ENCODE results near the gene DOC2A.

The DOC2A gene

DNA sequence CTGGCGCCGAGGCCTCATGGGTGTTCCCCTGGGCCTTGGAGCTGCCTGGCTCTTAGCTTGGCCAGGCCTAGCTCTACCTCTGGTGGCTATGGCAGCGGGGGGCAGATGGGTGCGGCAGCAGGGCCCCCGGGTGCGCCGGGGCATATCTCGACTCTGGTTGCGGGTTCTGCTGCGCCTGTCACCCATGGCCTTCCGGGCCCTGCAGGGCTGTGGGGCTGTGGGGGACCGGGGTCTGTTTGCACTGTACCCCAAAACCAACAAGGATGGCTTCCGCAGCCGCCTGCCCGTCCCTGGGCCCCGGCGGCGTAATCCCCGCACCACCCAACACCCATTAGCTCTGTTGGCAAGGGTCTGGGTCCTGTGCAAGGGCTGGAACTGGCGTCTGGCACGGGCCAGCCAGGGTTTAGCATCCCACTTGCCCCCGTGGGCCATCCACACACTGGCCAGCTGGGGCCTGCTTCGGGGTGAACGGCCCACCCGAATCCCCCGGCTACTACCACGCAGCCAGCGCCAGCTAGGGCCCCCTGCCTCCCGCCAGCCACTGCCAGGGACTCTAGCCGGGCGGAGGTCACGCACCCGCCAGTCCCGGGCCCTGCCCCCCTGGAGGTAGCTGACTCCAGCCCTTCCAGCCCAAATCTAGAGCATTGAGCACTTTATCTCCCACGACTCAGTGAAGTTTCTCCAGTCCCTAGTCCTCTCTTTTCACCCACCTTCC is 23.3 kb downstream of the DOC2A start:
- Histone ChIP-seq H2BK12ac (ENCODE audit: low read length) (no peak overlapping the region), H3K9me3 (replicated peaks in 1 of 2; ENCODE audit: control insufficient read depth in 2 of 2, insufficient read depth in 1 of 2, low read depth in 1 of 2, low read length in 2 of 2) (no peaks in the 10 kb centered on the region), H2BK15ac (ENCODE audit: low read length) (no peak overlapping the region), H4K91ac (ENCODE audit: low read depth, low read length, poor library complexity) (no peak overlapping the region), H3K4me1 (ENCODE audit: control insufficient read depth in 2 of 2, insufficient read depth in 1 of 2, low read depth in 1 of 2, low read length in 2 of 2) (no peaks in the 10 kb centered on the region), H2AFZ (ENCODE audit: low read length) (no peak overlapping the region), H3K36me3 (replicated peaks in 1 of 2; ENCODE audit: control insufficient read depth in 2 of 2, insufficient read depth in 2 of 2, low read length in 2 of 2) (peaks cover 64 to 100% of the 10 kb centered on the region in 2 donors), H3K4me3 (ENCODE audit: low read length in 2 of 2) (no peak overlapping the region), H3K4me2 (ENCODE audit: insufficient read depth, low read length, poor library complexity, severe bottlenecking) (no peak overlapping the region), H2BK5ac (ENCODE audit: low read length) (no peak overlapping the region), H3K27me3 (ENCODE audit: control insufficient read depth in 3 of 3, insufficient read depth in 3 of 3, low read depth in 1 of 3, low read length in 3 of 3) (no peaks in the 10 kb centered on the region), H4K8ac (ENCODE audit: low read depth, low read length) (no peak overlapping the region), H3K4ac (ENCODE audit: low read length) (no peak overlapping the region), H3K79me1 (ENCODE audit: low read depth, low read length) (peaks cover 2% of the 10 kb centered on the region), H3K9ac (ENCODE audit: low read depth, low read length, poor library complexity) (no peak overlapping the region), H3K23ac (ENCODE audit: low read depth, low read length, poor library complexity) (no peak overlapping the region), H2BK120ac (ENCODE audit: low read depth, low read length) (no peak overlapping the region), H3K27ac (replicated peaks; ENCODE audit: low read length) (no peak overlapping the region), H3K18ac (ENCODE audit: low read length) (no peak overlapping the region), H2AK5ac (ENCODE audit: low read depth, low read length) (no peak overlapping the region), H3K14ac (ENCODE audit: low read length) (no peak overlapping the region)
- WGBS, 2 donors (ENCODE audit: extremely low coverage in 2 of 2, insufficient read length in 2 of 2, insufficient replicate concordance in 1 of 2) = no CpG with 5 or more reads among the region's 35 CpGs
- no peak for DNase-seq (ENCODE audit: low spot score)

DNA sequence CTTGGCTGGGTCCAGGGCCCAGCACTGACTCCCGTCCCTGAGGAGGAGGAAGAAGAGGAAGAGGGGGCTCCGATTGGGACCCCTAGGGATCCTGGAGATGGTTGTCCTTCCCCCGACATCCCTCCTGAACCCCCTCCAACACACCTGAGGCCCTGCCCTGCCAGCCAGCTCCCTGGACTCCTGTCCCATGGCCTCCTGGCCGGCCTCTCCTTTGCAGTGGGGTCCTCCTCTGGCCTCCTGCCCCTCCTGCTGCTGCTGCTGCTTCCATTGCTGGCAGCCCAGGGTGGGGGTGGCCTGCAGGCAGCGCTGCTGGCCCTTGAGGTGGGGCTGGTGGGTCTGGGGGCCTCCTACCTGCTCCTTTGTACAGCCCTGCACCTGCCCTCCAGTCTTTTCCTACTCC is 23.9 kb downstream of the DOC2A start:
- Histone ChIP-seq H2BK15ac (ENCODE audit: low read length) (no peak overlapping the region), H3K27ac (replicated peaks; ENCODE audit: low read length) (no peak overlapping the region), H3K14ac (ENCODE audit: low read length) (no peak overlapping the region), H3K36me3 (replicated peaks in 1 of 2; ENCODE audit: control insufficient read depth in 2 of 2, insufficient read depth in 2 of 2, low read length in 2 of 2) (peaks cover 66 to 100% of the 10 kb centered on the region in 2 donors), H4K8ac (ENCODE audit: low read depth, low read length) (no peak overlapping the region), H3K4me3 (ENCODE audit: low read length in 2 of 2) (no peak overlapping the region), H3K79me1 (ENCODE audit: low read depth, low read length) (peaks cover 2% of the 10 kb centered on the region), H4K91ac (ENCODE audit: low read depth, low read length, poor library complexity) (no peak overlapping the region), H3K4me1 (ENCODE audit: control insufficient read depth in 2 of 2, insufficient read depth in 1 of 2, low read depth in 1 of 2, low read length in 2 of 2) (no peaks in the 10 kb centered on the region), H2BK5ac (ENCODE audit: low read length) (no peak overlapping the region), H2BK120ac (ENCODE audit: low read depth, low read length) (no peak overlapping the region), H3K18ac (ENCODE audit: low read length) (no peak overlapping the region), H2BK12ac (ENCODE audit: low read length) (no peak overlapping the region), H2AFZ (ENCODE audit: low read length) (no peak overlapping the region), H3K23ac (ENCODE audit: low read depth, low read length, poor library complexity) (no peak overlapping the region), H3K9ac (ENCODE audit: low read depth, low read length, poor library complexity) (no peak overlapping the region), H3K9me3 (replicated peaks in 1 of 2; ENCODE audit: control insufficient read depth in 2 of 2, insufficient read depth in 1 of 2, low read depth in 1 of 2, low read length in 2 of 2) (no peaks in the 10 kb centered on the region), H3K4me2 (ENCODE audit: insufficient read depth, low read length, poor library complexity, severe bottlenecking) (no peak overlapping the region), H3K4ac (ENCODE audit: low read length) (no peak overlapping the region), H2AK5ac (ENCODE audit: low read depth, low read length) (no peak overlapping the region), H3K27me3 (ENCODE audit: control insufficient read depth in 3 of 3, insufficient read depth in 3 of 3, low read depth in 1 of 3, low read length in 3 of 3) (no peaks in the 10 kb centered on the region)
- no CpG with 5 or more reads among the region's 5 CpGs for WGBS, 2 donors (ENCODE audit: extremely low coverage in 2 of 2, insufficient read length in 2 of 2, insufficient replicate concordance in 1 of 2)
- DNase-seq (ENCODE audit: low spot score) = no peak

DNA sequence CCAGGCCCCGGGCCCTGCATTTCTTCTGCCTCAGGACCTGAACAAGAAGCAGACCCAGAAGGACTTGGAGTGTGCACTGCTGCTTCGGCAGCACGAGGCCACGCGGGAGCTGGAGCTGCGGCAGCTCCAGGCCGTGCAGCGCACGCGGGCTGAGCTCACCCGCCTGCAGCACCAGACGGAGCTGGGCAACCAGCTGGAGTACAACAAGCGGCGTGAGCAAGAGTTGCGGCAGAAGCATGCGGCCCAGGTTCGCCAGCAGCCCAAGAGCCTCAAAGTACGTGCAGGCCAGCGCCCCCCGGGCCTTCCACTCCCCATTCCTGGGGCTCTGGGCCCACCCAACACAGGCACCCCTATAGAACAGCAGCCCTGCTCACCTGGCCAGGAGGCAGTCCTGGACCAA is 24.6 kb downstream of the DOC2A start:
- Histone ChIP-seq H3K9ac (ENCODE audit: low read depth, low read length, poor library complexity) (no peak overlapping the region), H3K4me3 (ENCODE audit: low read length in 2 of 2) (no peak overlapping the region), H2AFZ (ENCODE audit: low read length) (no peak overlapping the region), H3K4me2 (ENCODE audit: insufficient read depth, low read length, poor library complexity, severe bottlenecking) (no peak overlapping the region), H3K27ac (replicated peaks; ENCODE audit: low read length) (no peak overlapping the region), H2BK5ac (ENCODE audit: low read length) (no peak overlapping the region), H3K23ac (ENCODE audit: low read depth, low read length, poor library complexity) (no peak overlapping the region), H3K4ac (ENCODE audit: low read length) (no peak overlapping the region), H2BK12ac (ENCODE audit: low read length) (no peak overlapping the region), H2BK15ac (ENCODE audit: low read length) (no peak overlapping the region), H4K8ac (ENCODE audit: low read depth, low read length) (no peak overlapping the region), H2AK5ac (ENCODE audit: low read depth, low read length) (no peak overlapping the region), H3K18ac (ENCODE audit: low read length) (no peak overlapping the region), H3K79me1 (ENCODE audit: low read depth, low read length) (peaks cover 2% of the 10 kb centered on the region), H4K91ac (ENCODE audit: low read depth, low read length, poor library complexity) (no peak overlapping the region), H2BK120ac (ENCODE audit: low read depth, low read length) (no peak overlapping the region), H3K27me3 (ENCODE audit: control insufficient read depth in 3 of 3, insufficient read depth in 3 of 3, low read depth in 1 of 3, low read length in 3 of 3) (no peaks in the 10 kb centered on the region), H3K9me3 (replicated peaks in 1 of 2; ENCODE audit: control insufficient read depth in 2 of 2, insufficient read depth in 1 of 2, low read depth in 1 of 2, low read length in 2 of 2) (no peaks in the 10 kb centered on the region), H3K14ac (ENCODE audit: low read length) (no peak overlapping the region), H3K36me3 (replicated peaks in 1 of 2; ENCODE audit: control insufficient read depth in 2 of 2, insufficient read depth in 2 of 2, low read length in 2 of 2) (peaks cover 70 to 100% of the 10 kb centered on the region in 2 donors), H3K4me1 (ENCODE audit: control insufficient read depth in 2 of 2, insufficient read depth in 1 of 2, low read depth in 1 of 2, low read length in 2 of 2) (no peaks in the 10 kb centered on the region)
- DNase-seq (ENCODE audit: low spot score) = no peak
- WGBS, 2 donors (ENCODE audit: extremely low coverage in 2 of 2, insufficient read length in 2 of 2, insufficient replicate concordance in 1 of 2) = no CpG with 5 or more reads among the region's 20 CpGs

DNA sequence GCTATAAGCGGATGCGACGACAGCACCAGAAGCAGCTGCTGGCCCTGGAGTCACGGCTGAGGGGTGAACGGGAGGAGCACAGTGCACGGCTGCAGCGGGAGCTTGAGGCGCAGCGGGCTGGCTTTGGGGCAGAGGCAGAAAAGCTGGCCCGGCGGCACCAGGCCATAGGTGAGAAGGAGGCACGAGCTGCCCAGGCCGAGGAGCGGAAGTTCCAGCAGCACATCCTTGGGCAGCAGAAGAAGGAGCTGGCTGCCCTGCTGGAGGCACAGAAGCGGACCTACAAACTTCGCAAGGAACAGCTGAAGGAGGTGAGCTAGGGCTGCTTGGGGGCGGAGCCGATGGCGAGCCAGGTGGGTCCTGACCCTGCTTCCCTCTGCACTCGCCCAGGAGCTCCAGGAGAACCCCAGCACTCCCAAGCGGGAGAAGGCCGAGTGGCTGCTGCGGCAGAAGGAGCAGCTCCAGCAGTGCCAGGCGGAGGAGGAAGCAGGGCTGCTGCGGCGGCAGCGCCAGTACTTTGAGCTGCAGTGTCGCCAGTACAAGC is 25.5 kb downstream of the DOC2A start:
- H3K14ac ChIP-seq (ENCODE audit: low read length) = no peak overlapping the region
- H3K23ac ChIP-seq (ENCODE audit: low read depth, low read length, poor library complexity) = no peak overlapping the region
- no peak overlapping the region for H3K9ac ChIP-seq (ENCODE audit: low read depth, low read length, poor library complexity)
- H3K4me1 ChIP-seq (ENCODE audit: control insufficient read depth in 2 of 2, insufficient read depth in 1 of 2, low read depth in 1 of 2, low read length in 2 of 2) = no peaks in the 10 kb centered on the region
- peaks cover 2% of the 10 kb centered on the region for H3K79me1 ChIP-seq (ENCODE audit: low read depth, low read length)
- no peak overlapping the region for H3K27ac ChIP-seq (replicated peaks; ENCODE audit: low read length)
- no peak for DNase-seq (ENCODE audit: low spot score)
- no peak overlapping the region for H2AFZ ChIP-seq (ENCODE audit: low read length)
- H3K18ac ChIP-seq (ENCODE audit: low read length) = no peak overlapping the region
- peaks cover 71 to 100% of the 10 kb centered on the region in 2 donors for H3K36me3 ChIP-seq (replicated peaks in 1 of 2; ENCODE audit: control insufficient read depth in 2 of 2, insufficient read depth in 2 of 2, low read length in 2 of 2)
- no peak overlapping the region for H3K4ac ChIP-seq (ENCODE audit: low read length)
- H3K4me3 ChIP-seq (ENCODE audit: low read length in 2 of 2) = no peak overlapping the region
- no peak overlapping the region for H4K8ac ChIP-seq (ENCODE audit: low read depth, low read length)
- H2BK120ac ChIP-seq (ENCODE audit: low read depth, low read length) = no peak overlapping the region
- H2BK15ac ChIP-seq (ENCODE audit: low read length) = no peak overlapping the region
- H3K9me3 ChIP-seq (replicated peaks in 1 of 2; ENCODE audit: control insufficient read depth in 2 of 2, insufficient read depth in 1 of 2, low read depth in 1 of 2, low read length in 2 of 2) = no peaks in the 10 kb centered on the region
- no peak overlapping the region for H2AK5ac ChIP-seq (ENCODE audit: low read depth, low read length)
- no peak overlapping the region for H3K4me2 ChIP-seq (ENCODE audit: insufficient read depth, low read length, poor library complexity, severe bottlenecking)
- H4K91ac ChIP-seq (ENCODE audit: low read depth, low read length, poor library complexity) = no peak overlapping the region
- no peak overlapping the region for H2BK5ac ChIP-seq (ENCODE audit: low read length)
- no peaks in the 10 kb centered on the region for H3K27me3 ChIP-seq (ENCODE audit: control insufficient read depth in 3 of 3, insufficient read depth in 3 of 3, low read depth in 1 of 3, low read length in 3 of 3)
- H2BK12ac ChIP-seq (ENCODE audit: low read length) = no peak overlapping the region
- no CpG with 5 or more reads among the region's 28 CpGs for WGBS, 2 donors (ENCODE audit: extremely low coverage in 2 of 2, insufficient read length in 2 of 2, insufficient replicate concordance in 1 of 2)
